H1 (cell line): Measurements from ENCODE around the gene KCTD21. TPM values are rescaled to one million over a fixed set of nuclear protein-coding genes. Genes with fewer than 3 reads are reported as not detected.
"Not testable (repeated sequence)": the region's sequence is repeated elsewhere in the genome, so short reads cannot be mapped to it uniquely, and the experiment has no call there.

ENCODE experiments used
- CTCF ChIA-PET: fragments of 300-600 bp; sonication (Branson Sonifier 250); formaldehyde crosslinking; loops from one replicate; lab custom pipeline; 2021; ENCODE audit not compliant: partially characterized antibody; lab: Charles Lee
- POLR2A ChIA-PET: fragments of 300-600 bp; sonication (Branson Sonifier 250); formaldehyde crosslinking; loops from one replicate; lab custom pipeline; 2021; ENCODE audit warnings: inconsistent platforms; ENCODE audit not compliant: partially characterized antibody; lab: Charles Lee
- DNase-seq, 2 experiments: peaks; one replicate each; pipeline versions ENCODE4 v3.0.0 to v3.0.0-alpha.2; 2010 to 2022; ENCODE audit warnings: low spot score in 2 of 2, low read depth in 1 of 2, mixed read lengths in 1 of 2
- FAIRE-seq: peaks from 2 replicates; lab custom pipeline; 2011; peaks lifted over from hg19 to GRCh38; lab: Jason Lieb, UNC
- H2AFZ ChIP-seq: 2 replicates; pipeline ENCODE4 v1.8.1; 2012; ENCODE audit warnings: low read length, inconsistent platforms
- H2AK5ac ChIP-seq: 2 replicates; pipeline ENCODE4 v1.6.1; 2013; ENCODE audit warnings: low read depth, low read length
- H2BK120ac ChIP-seq: replicated peaks from 2 replicates; pipeline ENCODE3; 2013; ENCODE audit warnings: low read depth, low read length, inconsistent platforms
- H2BK12ac ChIP-seq: 2 replicates; pipeline ENCODE4 v1.6.1; 2013; ENCODE audit warnings: low read depth, low read length
- H2BK15ac ChIP-seq: 2 replicates; pipeline ENCODE4 v1.6.1; 2013; ENCODE audit warnings: low read length
- H2BK20ac ChIP-seq: 2 replicates; pipeline ENCODE4 v1.6.1; 2013; ENCODE audit warnings: low read length
- H2BK5ac ChIP-seq: 2 replicates; pipeline ENCODE4 v1.6.1; 2013; ENCODE audit warnings: low read depth, low read length
- H3K14ac ChIP-seq: 2 replicates; pipeline ENCODE4 v1.6.1; 2013; ENCODE audit warnings: inconsistent platforms; ENCODE audit not compliant: insufficient read length
- H3K18ac ChIP-seq: 2 replicates; pipeline ENCODE4 v1.6.1; 2013; ENCODE audit warnings: low read length; ENCODE audit errors: extremely low read depth
- H3K23ac ChIP-seq: 2 replicates; pipeline ENCODE4 v1.6.1; 2013; ENCODE audit warnings: inconsistent platforms; ENCODE audit not compliant: insufficient read length
- H3K23me2 ChIP-seq: 2 replicates; pipeline ENCODE4 v1.6.1; 2013; ENCODE audit warnings: low read depth, low read length
- H3K27ac ChIP-seq: 2 replicates; pipeline ENCODE4 v1.6.1; 2011; ENCODE audit warnings: low read depth, low read length, inconsistent platforms
- H3K27me3 ChIP-seq, 4 experiments: replicated peaks in 1 of 4; 1 replicate in 1 of 4; 2 replicates in 3 of 4; pipeline versions ENCODE4 v1.6.1 to v1.8.1; 2011 to 2013; ENCODE audit warnings: low read length in 3 of 4, mild to moderate bottlenecking in 3 of 4, inconsistent platforms in 2 of 4, mixed read lengths in 2 of 4, moderate library complexity in 1 of 4; ENCODE audit not compliant: control insufficient read depth in 3 of 4, insufficient read depth in 3 of 4; ENCODE audit errors: extremely low read depth in 1 of 4
- H3K36me3 ChIP-seq, 4 experiments: 2 replicates each; pipeline versions ENCODE4 v1.6.1 to v1.8.1; 2011 to 2013; ENCODE audit warnings: mild to moderate bottlenecking in 4 of 4, low read length in 3 of 4, moderate library complexity in 2 of 4, control low read depth in 1 of 4, inconsistent platforms in 1 of 4; ENCODE audit not compliant: insufficient read depth in 4 of 4, control insufficient read depth in 2 of 4
- H3K4ac ChIP-seq: replicated peaks from 2 replicates; pipeline ENCODE3; 2013; ENCODE audit warnings: low read length, low read depth, mixed read lengths, inconsistent platforms; ENCODE audit not compliant: insufficient read length
- H3K4me1 ChIP-seq, 4 experiments: replicated peaks in 1 of 4; 1 replicate in 1 of 4; 2 replicates in 3 of 4; pipeline versions ENCODE4 v1.6.1 to v1.8.1; 2011 to 2013; ENCODE audit warnings: low read length in 3 of 4, inconsistent platforms in 2 of 4, mixed read lengths in 1 of 4; ENCODE audit not compliant: insufficient read depth in 4 of 4, control insufficient read depth in 3 of 4
- H3K4me2 ChIP-seq, 2 experiments: 2 replicates each; pipeline versions ENCODE4 v1.6.1 to v1.8.1; 2011 to 2013; ENCODE audit warnings: low read depth in 2 of 2, low read length in 2 of 2, control low read depth in 1 of 2, inconsistent platforms in 1 of 2, mild to moderate bottlenecking in 1 of 2; ENCODE audit not compliant: insufficient read depth in 1 of 2
- H3K4me3 ChIP-seq, 4 experiments: fragments of 200-600, 300-600 bp in 1 of 4; sonication (generic), shearing (Covaris generic), sonication (Bioruptor Twin) in 1 of 4; 2 replicates each; pipeline versions ENCODE4 v1.5.1 to v1.8.1; 2011 to 2016; ENCODE audit warnings: low read length in 4 of 4, low read depth in 3 of 4, control low read depth in 2 of 4, inconsistent platforms in 2 of 4, mild to moderate bottlenecking in 2 of 4, mixed read lengths in 1 of 4, moderate library complexity in 1 of 4; ENCODE audit not compliant: insufficient read depth in 2 of 4; ENCODE audit errors: extremely low read depth in 1 of 4
- H3K56ac ChIP-seq: replicated peaks from 2 replicates; pipeline ENCODE3; 2013; ENCODE audit warnings: low read depth, mild to moderate bottlenecking, mixed read lengths, low read length, inconsistent platforms; ENCODE audit not compliant: insufficient read length
- H3K79me1 ChIP-seq: 2 replicates; pipeline ENCODE4 v1.6.1; 2013; ENCODE audit warnings: low read depth, low read length, control low read depth
- H3K79me2 ChIP-seq, 2 experiments: 2 replicates each; pipeline versions ENCODE4 v1.6.1 to v1.8.1; 2012 to 2013; ENCODE audit warnings: low read length in 2 of 2, mild to moderate bottlenecking in 2 of 2, inconsistent platforms in 1 of 2; ENCODE audit not compliant: insufficient read depth in 2 of 2, control insufficient read depth in 1 of 2
- H3K9ac ChIP-seq, 4 experiments: replicated peaks in 1 of 4; 1 replicate in 1 of 4; 2 replicates in 3 of 4; pipeline versions ENCODE4 v1.6.1 to v1.8.1; 2011 to 2013; ENCODE audit warnings: low read depth in 3 of 4, low read length in 3 of 4, control low read depth in 2 of 4, mild to moderate bottlenecking in 2 of 4, moderate library complexity in 2 of 4, inconsistent platforms in 1 of 4; ENCODE audit errors: extremely low read depth in 1 of 4
- H3K9me3 ChIP-seq, 2 experiments: 2 replicates each; pipeline versions ENCODE4 v1.6.1 to v1.8.1; 2012 to 2013; ENCODE audit warnings: mild to moderate bottlenecking in 2 of 2, moderate library complexity in 2 of 2, control low read depth in 1 of 2, inconsistent platforms in 1 of 2, low read depth in 1 of 2, low read length in 1 of 2, mixed read lengths in 1 of 2; ENCODE audit not compliant: insufficient read depth in 2 of 2
- H4K20me1 ChIP-seq, 2 experiments: replicated peaks in 1 of 2; 2 replicates each; pipeline versions ENCODE3 to v1.8.1; 2011 to 2013; ENCODE audit warnings: inconsistent platforms in 2 of 2, low read length in 2 of 2, mild to moderate bottlenecking in 1 of 2; ENCODE audit not compliant: insufficient read depth in 2 of 2, control insufficient read depth in 1 of 2
- H4K5ac ChIP-seq: 2 replicates; pipeline ENCODE4 v1.6.1; 2013; ENCODE audit warnings: low read length, low read depth, mixed read lengths, inconsistent platforms; ENCODE audit not compliant: insufficient read length
- H4K8ac ChIP-seq: 2 replicates; pipeline ENCODE4 v1.8.0; 2013; ENCODE audit warnings: mild to moderate bottlenecking, moderate library complexity, low read length, inconsistent platforms; ENCODE audit not compliant: insufficient read depth; ENCODE audit errors: extremely low read depth
- H4K91ac ChIP-seq: replicated peaks from 2 replicates; pipeline ENCODE3; 2013; ENCODE audit warnings: low read length, mixed read lengths, inconsistent platforms; ENCODE audit not compliant: insufficient read length
- WGBS, 2 experiments: shearing (Covaris generic) in 1 of 2; methylation state at CpG; one replicate each; pipeline versions ENCODE4 v1.1.6 to v1.1.7; 2013 to 2015; ENCODE audit warnings: low lambda C conversion rate in 2 of 2, mixed read lengths in 2 of 2, inconsistent platforms in 1 of 2, low coverage in 1 of 2, missing lambda C conversion rate in 1 of 2; ENCODE audit not compliant: insufficient replicate concordance in 2 of 2, insufficient coverage in 1 of 2, insufficient read length in 1 of 2; ENCODE audit errors: extremely low coverage in 1 of 2, missing lambda C conversion rate in 1 of 2; 5-methylcytosine and 5-hydroxymethylcytosine counted together
- polyA plus RNA-seq, 7 experiments: library from polyadenylated mRNA; depleted of rRNA in 3 of 7; stranded (reverse) in 5 of 7; unstranded in 2 of 7; fragments of >200 nt in 5 of 7; fragments of 200-250 nt in 2 of 7; gene quantifications; 1 replicate in 5 of 7; 2 replicates in 1 of 7; 4 replicates in 1 of 7; pipeline versions ENCODE4 v1.2.1 to v1.2.3, GENCODE V29; 2011 to 2013; ENCODE audit warnings: missing spikeins in 2 of 7, mixed read lengths in 2 of 7
- total RNA-seq: library from RNA; stranded (reverse); fragmentation: NEBNext Ultra II Directional; extraction: Animal tissue kit (Norgen Biotek cat#: 25700); gene quantifications from 2 replicates; pipeline ENCODE4 v1.2.1, GENCODE V29; 2021

KCTD21 gene
- total and polyA plus RNA-seq, 2 of the 8 experiments (the other 6 are each of a cell fraction or from before 2014, with no cell fraction given): 3.2 to 4.1 TPM

DNA sequence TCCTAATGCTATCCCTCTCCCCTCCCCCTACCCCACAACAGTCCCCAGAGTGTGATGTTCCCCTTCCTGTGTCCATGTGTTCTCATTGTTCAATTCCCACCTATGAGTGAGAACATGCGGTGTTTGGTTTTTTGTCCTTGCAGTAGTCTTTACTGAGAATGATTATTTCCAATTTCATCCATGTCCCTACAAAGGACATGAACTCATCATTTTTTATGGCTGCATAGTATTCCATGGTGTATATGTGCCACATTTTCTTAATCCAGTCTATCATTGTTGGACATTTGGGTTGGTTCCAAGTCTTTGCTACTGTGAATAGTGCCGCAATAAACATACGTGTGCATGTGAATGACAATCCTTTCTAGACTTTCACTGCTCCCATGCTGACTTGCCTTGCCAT, 12.6 kb downstream of the KCTD21 start:
- CTCF ChIA-PET: interaction anchor here (1.1 kb wide), 1 partner anchor 25 kb away, joined by 3 read pairs; no protein-coding TSS in a partner anchor
- H2BK120ac ChIP-seq, H4K91ac ChIP-seq, H2BK15ac ChIP-seq, H3K56ac ChIP-seq, H2AK5ac ChIP-seq, H2BK5ac ChIP-seq, H3K23me2 ChIP-seq, H2BK20ac ChIP-seq, H3K9me3 ChIP-seq, H4K5ac ChIP-seq, FAIRE-seq, H3K14ac ChIP-seq, H3K27ac ChIP-seq, H3K79me2 ChIP-seq, H2AFZ ChIP-seq, DNase-seq, H2BK12ac ChIP-seq, H3K18ac ChIP-seq, H3K36me3 ChIP-seq, H3K27me3 ChIP-seq, H3K4me3 ChIP-seq, H4K20me1 ChIP-seq, H3K9ac ChIP-seq, H3K23ac ChIP-seq, H4K8ac ChIP-seq, H3K4ac ChIP-seq, H3K4me2 ChIP-seq, POLR2A ChIA-PET, H3K79me1 ChIP-seq, H3K4me1 ChIP-seq: not testable (repeated sequence)
- 94% methylated on average over 3 of the region's 3 CpGs; no CpG with 5 or more reads in 1 of the 2 experiments for WGBS, 2 experiments
